NCI-H2171 (cell line): ENCODE data around the gene VTCN1.

Source experiments
- DNase-seq: peaks from one replicate; lab custom pipeline; 2025; lab: John Stamatoyannopoulos, UW

VTCN1 gene

DNA sequence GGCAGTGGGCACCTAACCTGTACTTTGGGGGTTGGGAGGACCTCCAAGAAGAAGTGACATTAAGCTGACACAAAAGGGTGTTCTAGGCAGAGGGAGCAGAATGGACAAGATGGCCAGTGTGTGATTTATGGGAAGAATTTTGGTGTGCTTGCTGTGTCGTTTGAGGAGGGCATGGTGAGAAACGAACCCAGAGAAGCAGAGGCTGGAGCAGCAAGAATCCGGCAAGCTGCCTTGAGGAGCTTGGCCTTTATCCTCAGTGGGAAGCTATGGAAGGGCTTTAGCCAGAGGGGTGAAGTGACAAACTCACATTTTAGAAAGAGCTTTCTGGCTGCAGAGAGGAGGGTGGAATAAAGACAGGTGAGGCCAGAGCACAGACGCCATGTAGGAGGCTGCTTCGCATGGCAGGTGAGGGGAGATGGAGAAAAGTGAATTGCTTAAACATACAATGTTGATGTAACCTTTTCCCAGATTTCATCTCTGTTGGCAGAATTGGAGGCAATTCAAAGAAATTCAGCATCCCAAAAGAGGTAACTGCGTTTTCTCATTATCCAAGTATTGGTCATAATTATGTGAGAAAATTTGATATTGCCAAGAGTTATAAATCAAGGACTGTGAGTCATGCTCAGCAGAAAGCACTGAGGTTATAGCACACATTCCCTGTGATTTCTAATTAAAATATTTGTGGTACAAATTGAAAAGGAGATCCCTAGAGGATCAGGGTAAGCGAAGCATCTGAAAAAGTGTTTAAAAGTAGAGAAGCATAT is 115.7 kb downstream of the VTCN1 start:
- no peak for DNase-seq

DNA sequence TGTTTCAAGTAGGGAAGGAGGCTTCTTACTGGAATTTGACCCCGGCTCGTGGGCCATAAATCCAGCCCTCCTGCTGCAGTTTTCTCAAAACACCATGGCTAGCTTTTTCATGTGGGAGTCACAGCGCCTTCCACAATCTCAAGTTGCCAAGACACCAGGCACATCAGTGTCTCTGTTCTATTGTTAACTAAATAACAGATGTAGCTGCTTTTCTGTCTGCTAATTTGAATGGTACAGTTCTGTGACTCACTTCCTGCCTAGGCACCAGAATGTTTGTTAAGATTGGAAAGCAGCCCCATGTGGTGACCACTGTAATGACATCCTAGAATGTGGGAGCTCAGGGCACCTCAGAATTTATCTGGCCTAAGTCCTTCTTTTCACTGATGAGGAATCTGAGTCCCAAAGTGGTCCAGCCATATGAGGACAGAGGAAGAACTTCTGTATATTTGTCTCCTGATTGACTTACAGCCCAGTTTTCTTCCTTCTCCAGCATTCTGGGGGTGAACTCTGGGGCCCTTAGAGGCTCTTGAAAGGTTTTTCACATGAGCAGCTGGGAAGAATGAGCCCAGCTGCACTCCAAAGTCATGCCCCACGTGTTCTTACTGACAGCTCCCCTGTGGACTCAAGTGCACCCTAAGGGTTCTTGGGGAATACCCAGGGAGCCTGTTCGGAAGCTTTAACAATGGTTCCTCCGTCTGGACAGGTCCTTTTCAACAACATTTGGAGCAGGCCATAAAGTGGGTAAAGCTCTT is 116.7 kb downstream of the VTCN1 start:
- DNase-seq, result no peak
